Stimulated activated naive CD8-positive, alpha-beta T cell treated with anti-CD3 and anti-CD28 coated beads, Interleukin-15, amount 100 ng/mL, for 72 hours (primary cell): ENCODE results near the gene SFXN1.
"Not testable (repeated sequence)": the region's sequence is repeated elsewhere in the genome, so short reads cannot be mapped to it uniquely, and the experiment has no call there.

Experiments used
- ATAC-seq: fragments of 150-1000 bp; cut with Tn5 transposase; 2 replicates; pipeline ENCODE4 v1.10.0; 2021; ENCODE audit warnings: mild to moderate bottlenecking, moderate library complexity
- DNase-seq, 2 donors: peaks; one replicate each; pipeline ENCODE4 v3.0.0; 2021 to 2022
- H3K27ac Mint-ChIP-seq, 2 donors: one replicate each; pipeline ENCODE4 v1.8.0; 2022; ENCODE audit warnings: mild to moderate bottlenecking in 2 of 2, mixed read lengths in 2 of 2, moderate library complexity in 2 of 2
- H3K27me3 Mint-ChIP-seq: one replicate; pipeline ENCODE4 v1.8.0; 2022; ENCODE audit warnings: mixed read lengths
- H3K4me1 Mint-ChIP-seq: one replicate; pipeline ENCODE4 v1.8.0; 2022; ENCODE audit warnings: mild to moderate bottlenecking, mixed read lengths
- H3K4me3 Mint-ChIP-seq, 2 donors: one replicate each; pipeline ENCODE4 v1.8.0; 2022; ENCODE audit warnings: mild to moderate bottlenecking in 2 of 2, mixed read lengths in 2 of 2, moderate library complexity in 1 of 2
- H3K9me3 Mint-ChIP-seq, 2 donors: one replicate each; pipeline ENCODE4 v1.8.0; 2022; ENCODE audit warnings: mixed read lengths in 2 of 2

Gene SFXN1

GRCh38 chr5:175477440-175477839, 920 bp upstream of the SFXN1 start:
- ATAC-seq: no peak
- H3K27ac Mint-ChIP-seq: no peak overlapping the region
- H3K4me3 Mint-ChIP-seq: peak overlapping the region in 1 of 2 donors; percentile 83
- H3K27me3 Mint-ChIP-seq: no peaks in the 10 kb centered on the region
- peaks cover 50% of the 10 kb centered on the region for H3K4me1 Mint-ChIP-seq
- DNase-seq: no peak
- no peaks in the 10 kb centered on the region for H3K9me3 Mint-ChIP-seq

DNA sequence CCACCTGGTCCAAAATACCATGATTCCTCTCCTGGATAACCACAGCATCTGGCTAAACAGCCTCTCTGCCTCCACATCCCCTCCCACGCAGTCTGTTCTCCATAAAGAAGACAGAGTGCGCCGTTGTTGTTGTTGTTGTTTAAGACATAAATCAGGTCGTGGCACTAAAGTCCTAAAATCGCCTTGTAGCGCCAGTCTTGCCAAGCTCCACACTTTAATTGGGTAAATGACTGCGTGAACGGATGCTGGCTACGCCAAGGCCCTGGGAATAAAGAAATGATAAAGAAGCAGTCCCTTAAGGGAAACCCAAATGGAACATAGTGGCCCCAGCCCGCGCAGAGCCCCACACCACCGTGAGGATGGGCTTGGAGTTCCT, 364 bp upstream of the SFXN1 start:
- peak overlapping the region; percentile 61 to 73 for H3K27ac Mint-ChIP-seq
- peaks cover 53% of the 10 kb centered on the region for H3K4me1 Mint-ChIP-seq
- DNase-seq (no peak), ATAC-seq (no peak)
- H3K27me3 Mint-ChIP-seq: no peaks in the 10 kb centered on the region
- H3K4me3 Mint-ChIP-seq: peak overlapping the region; percentile 83 to 85
- no peaks in the 10 kb centered on the region for H3K9me3 Mint-ChIP-seq

DNA sequence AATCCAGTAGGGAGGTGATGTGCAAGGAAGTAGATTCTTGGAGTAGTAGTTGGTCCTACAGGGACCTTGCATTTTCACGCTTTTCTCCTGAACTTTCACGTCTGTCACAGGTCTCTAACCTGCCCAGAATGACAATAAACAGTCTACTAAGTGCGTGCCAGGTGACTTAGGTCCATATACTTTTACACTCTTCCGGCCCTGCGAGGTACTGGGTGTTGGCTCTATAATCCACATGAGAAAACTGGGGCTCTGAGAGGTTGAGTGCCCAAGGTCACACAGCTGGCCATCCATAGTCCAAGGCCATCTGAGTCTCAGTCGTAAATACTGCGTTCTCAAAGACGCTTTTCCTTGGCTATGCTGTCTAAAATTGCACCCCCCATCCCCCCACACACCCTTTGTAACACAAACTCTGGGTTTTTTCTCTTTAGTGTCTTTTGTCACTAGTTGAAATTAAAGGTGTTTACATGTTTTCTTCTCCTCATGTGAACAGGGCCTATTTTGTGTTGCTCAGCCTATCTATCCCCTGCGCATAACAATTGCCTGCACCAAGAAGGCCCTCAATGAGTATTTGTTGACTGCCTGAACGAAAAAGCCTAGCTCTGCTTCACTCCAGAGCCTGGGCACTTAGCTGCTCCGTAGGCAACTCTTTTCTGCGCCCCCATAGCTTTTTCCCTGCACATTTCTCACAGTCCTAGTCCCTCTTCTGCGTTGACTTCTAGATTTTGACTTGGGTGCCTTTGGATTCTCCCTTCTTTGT, 943 bp downstream of the SFXN1 start:
- ATAC-seq (no peak), DNase-seq (no peak)
- Mint-ChIP-seq H3K27ac (peak overlapping the region; percentile 77 to 98), H3K4me3 (peak overlapping the region; percentile 91 to 100), H3K27me3 (no peaks in the 10 kb centered on the region), H3K4me1 (peaks cover 66% of the 10 kb centered on the region), H3K9me3 (no peaks in the 10 kb centered on the region)

DNA sequence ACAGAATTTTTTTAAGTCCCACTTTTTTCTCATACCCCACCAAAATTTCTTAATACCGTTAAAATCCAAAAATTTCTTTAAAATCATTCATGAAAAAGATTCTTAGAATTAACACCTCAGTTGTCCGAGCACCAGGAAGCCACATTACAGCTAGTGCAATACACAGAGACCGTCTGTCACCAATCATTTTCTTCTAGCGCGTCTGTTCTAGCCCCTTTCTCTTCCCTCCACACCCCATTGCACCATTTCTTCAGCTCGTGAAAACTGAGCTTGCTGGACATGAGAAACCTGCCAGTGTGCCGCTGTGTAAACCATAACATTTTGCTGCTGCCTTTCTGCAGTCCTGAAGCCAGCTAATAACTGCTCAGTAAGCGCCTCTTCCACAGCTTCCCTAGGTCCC, 5.0 kb downstream of the SFXN1 start:
- Mint-ChIP-seq H3K27ac (peak overlapping the region; percentile 46 to 83), H3K4me3 (peak overlapping the region; percentile 91 to 100), H3K27me3 (no peaks in the 10 kb centered on the region), H3K9me3 (no peaks in the 10 kb centered on the region), H3K4me1 (peaks cover 87% of the 10 kb centered on the region)
- DNase-seq (no peak), ATAC-seq (no peak)

- ATAC-seq (no peak), DNase-seq (no peak)
- peaks cover 97% of the 10 kb centered on the region for H3K4me1 Mint-ChIP-seq
- no peaks in the 10 kb centered on the region for H3K27me3 Mint-ChIP-seq
- no peaks in the 10 kb centered on the region for H3K9me3 Mint-ChIP-seq
- H3K4me3 Mint-ChIP-seq: peak overlapping the region; percentile 31 to 71
- no peak overlapping the region for H3K27ac Mint-ChIP-seq
Observed at GRCh38 chr5:175484322-175484721, 6.0 kb downstream of the SFXN1 start.

DNA sequence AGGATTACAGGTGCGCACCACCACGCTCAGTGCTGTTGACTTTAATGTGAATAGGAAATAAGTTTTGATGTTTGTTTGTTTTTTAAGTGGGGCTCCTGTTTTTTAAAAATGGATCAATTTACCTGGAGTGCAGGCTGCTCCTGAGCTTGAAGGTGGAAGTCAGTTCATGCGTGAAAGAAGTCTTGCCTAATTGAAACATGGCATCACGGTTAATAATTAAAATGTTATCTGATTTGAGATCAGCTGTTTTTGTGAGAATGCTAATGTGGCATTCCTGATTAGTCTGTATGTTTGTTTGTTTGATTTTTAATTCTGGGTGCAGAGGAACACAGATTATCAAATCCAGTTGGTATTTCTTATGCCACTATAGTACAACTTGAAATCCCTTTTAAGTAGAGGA, 6.5 kb downstream of the SFXN1 start:
- no peaks in the 10 kb centered on the region for H3K9me3 Mint-ChIP-seq
- no peaks in the 10 kb centered on the region for H3K27me3 Mint-ChIP-seq
- peak overlapping the region; percentile 31 to 71 for H3K4me3 Mint-ChIP-seq
- H3K4me1 Mint-ChIP-seq: peaks cover 100% of the 10 kb centered on the region
- no peak for DNase-seq
- H3K27ac Mint-ChIP-seq: peak overlapping the region in 1 of 2 donors; percentile 43
- no peak for ATAC-seq

DNA sequence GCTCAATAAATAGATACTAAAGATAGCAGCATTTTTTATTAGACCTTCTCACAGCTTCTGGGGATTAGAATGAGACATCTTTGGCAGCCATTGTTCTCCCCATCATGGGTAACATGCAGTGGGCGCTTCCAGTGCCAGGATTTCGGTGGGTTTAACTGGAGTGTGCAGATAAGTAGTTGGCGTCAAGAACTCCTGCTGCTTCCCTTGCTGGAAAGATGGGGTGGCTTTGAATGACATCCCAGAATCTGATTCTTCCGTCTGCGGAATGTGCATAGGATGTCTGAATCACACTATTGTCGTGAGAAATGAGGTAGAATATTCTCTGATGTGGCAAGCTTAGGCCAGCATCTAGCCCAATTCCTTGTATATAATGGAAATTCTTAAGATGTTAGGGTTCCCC, 7.3 kb downstream of the SFXN1 start:
- H3K4me3 Mint-ChIP-seq: no peak overlapping the region
- no peak for ATAC-seq
- peak overlapping the region in 1 of 2 donors; percentile 1 for H3K27ac Mint-ChIP-seq
- no peaks in the 10 kb centered on the region for H3K9me3 Mint-ChIP-seq
- peaks cover 100% of the 10 kb centered on the region for H3K4me1 Mint-ChIP-seq
- H3K27me3 Mint-ChIP-seq: no peaks in the 10 kb centered on the region
- DNase-seq: no peak

GRCh38 chr5:175487514-175488222, 9.3 kb downstream of the SFXN1 start:
- peak overlapping the region; percentile 56 to 63 for H3K4me3 Mint-ChIP-seq

DNA sequence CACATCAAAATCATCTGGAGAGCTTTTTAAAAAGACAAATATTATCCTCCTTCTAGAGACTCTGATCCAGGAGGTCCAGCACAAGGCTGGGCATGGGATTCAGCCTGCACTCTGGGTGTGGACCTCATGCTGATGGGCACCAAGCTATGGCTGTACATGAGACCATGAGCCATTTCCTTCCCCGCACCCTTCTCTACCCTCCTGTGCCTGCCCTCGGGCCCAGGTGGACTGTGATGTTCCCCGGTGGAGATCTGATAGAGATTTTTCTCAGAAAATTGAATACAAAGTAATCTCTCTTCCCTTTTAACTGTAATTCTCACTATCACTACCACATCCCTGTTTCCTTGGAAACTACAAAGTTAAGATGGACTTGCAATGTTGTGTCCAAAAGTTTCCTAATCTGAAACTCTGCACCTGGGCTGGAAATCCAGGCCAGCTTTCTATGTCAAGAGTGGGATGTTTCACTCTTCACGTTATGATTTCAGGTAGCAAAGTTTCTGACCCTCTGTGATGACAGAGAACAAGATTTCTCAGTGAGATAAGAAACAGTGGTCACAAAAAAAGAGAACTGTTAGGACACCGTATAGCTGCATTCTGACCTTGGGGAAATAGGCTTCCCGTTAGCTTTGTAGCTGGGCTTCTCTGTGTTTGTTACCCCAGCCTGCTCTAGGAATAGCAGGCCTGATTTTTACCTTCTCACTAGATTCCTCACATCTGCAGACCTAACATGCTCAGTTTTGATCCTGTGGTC, 11.5 kb downstream of the SFXN1 start:
- H3K4me3 Mint-ChIP-seq: peak overlapping the region; percentile 6 to 32
- ATAC-seq (no peak), DNase-seq (no peak)
- no peaks in the 10 kb centered on the region for H3K9me3 Mint-ChIP-seq
- no peaks in the 10 kb centered on the region for H3K27me3 Mint-ChIP-seq
- H3K4me1 Mint-ChIP-seq: peaks cover 87% of the 10 kb centered on the region
- H3K27ac Mint-ChIP-seq: peak overlapping the region; percentile 48 to 75

More at GRCh38 chr5:175487514-175488222, 9.3 kb downstream of the SFXN1 start:
- H3K27me3 Mint-ChIP-seq: no peaks in the 10 kb centered on the region
- H3K4me1 Mint-ChIP-seq: peaks cover 87% of the 10 kb centered on the region
- ATAC-seq (no peak), DNase-seq (no peak)
- no peaks in the 10 kb centered on the region for H3K9me3 Mint-ChIP-seq
- peak overlapping the region; percentile 48 to 87 for H3K27ac Mint-ChIP-seq

DNA sequence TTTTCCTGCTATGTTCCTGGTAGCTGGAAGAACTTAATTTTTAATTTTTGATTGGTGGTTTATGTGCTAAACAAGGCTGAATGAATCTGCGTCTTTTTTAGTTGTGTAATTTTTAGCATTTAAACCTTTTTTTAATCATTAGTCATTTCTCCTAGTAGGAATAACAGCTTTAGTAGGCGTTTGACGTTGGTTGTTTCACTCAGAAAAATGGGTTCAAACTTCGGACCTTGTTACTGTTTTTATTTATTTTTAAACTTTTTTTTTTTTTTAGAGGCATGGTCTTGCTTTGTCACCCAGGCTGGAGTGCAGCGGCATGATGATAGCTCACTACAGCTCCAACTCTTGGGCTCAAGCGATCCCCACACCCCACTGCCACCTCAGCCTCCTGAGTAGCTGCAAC, 12.9 kb downstream of the SFXN1 start:
- no peak overlapping the region for H3K27ac Mint-ChIP-seq
- H3K9me3 Mint-ChIP-seq: no peaks in the 10 kb centered on the region
- DNase-seq (no peak), ATAC-seq (no peak)
- no peak overlapping the region for H3K4me3 Mint-ChIP-seq
- H3K27me3 Mint-ChIP-seq: no peaks in the 10 kb centered on the region
- H3K4me1 Mint-ChIP-seq: peaks cover 80% of the 10 kb centered on the region

DNA sequence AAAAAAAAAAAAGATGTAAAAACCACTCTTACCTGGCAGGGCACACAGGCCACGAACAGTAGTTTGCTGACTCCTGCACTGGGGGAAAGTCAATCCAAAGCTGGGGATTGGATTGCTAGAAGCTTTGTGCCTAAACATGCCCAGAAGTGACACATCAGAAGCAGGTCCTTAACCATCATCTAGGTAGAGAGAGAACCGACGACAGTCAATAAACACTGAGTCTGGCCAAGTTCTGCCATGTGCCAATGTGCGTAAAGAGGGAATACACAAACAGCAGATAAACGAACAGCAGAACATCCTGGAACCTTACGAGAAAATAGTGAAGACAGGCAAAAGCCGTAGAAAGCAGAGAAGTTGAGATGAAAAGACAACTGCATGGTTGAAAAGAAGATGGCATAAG, 14.9 kb downstream of the SFXN1 start:
- Mint-ChIP-seq H3K9me3 (no peaks in the 10 kb centered on the region), H3K4me1 (peaks cover 70% of the 10 kb centered on the region), H3K27ac (peak overlapping the region in 1 of 2 donors; percentile 63), H3K27me3 (no peaks in the 10 kb centered on the region), H3K4me3 (no peak overlapping the region)
- no peak for DNase-seq
- no peak for ATAC-seq

- Mint-ChIP-seq H3K4me3 (no peak overlapping the region), H3K27me3 (no peaks in the 10 kb centered on the region), H3K9me3 (no peaks in the 10 kb centered on the region), H3K4me1 (peaks cover 65% of the 10 kb centered on the region), H3K27ac (peak overlapping the region; percentile 7 to 66)
- DNase-seq (no peak), ATAC-seq (no peak)
Observed at GRCh38 chr5:175493726-175494125, 15.4 kb downstream of the SFXN1 start.

GRCh38 chr5:175494264-175495183, 16.2 kb downstream of the SFXN1 start:
- Mint-ChIP-seq H3K27ac (peak overlapping the region in 1 of 2 donors; percentile 63), H3K4me1 (peaks cover 65% of the 10 kb centered on the region), H3K27me3 (no peaks in the 10 kb centered on the region), H3K9me3 (no peaks in the 10 kb centered on the region), H3K4me3 (no peak overlapping the region)
- DNase-seq: no peak
- ATAC-seq: no peak

DNA sequence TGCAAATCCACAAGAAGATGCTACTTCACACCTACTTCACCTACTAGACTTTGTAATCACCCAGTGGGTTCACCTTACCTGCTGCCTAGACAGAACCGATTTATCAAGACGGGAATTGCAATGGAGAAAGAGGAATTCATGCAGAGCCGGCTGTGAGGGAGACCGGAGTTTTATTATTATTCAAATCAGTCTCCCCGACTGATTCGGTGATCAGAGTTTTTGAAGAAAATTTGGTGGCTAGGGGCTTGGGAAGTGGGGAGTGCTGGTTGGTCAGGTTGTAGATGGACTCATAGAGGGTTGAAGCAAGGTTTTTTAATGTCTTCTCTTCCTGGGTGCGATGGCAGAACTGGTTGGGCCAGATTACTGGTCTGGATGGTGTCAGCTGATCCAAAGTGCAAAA, 23.4 kb downstream of the SFXN1 start:
- Mint-ChIP-seq H3K27me3 (no peaks in the 10 kb centered on the region), H3K4me1 (peaks cover 71% of the 10 kb centered on the region), H3K27ac (peak overlapping the region; percentile 43 to 48), H3K9me3 (no peaks in the 10 kb centered on the region), H3K4me3 (no peak overlapping the region)
- no peak for DNase-seq
- ATAC-seq: no peak

- H3K4me1 Mint-ChIP-seq: peaks cover 64% of the 10 kb centered on the region
Observed at GRCh38 chr5:175507671-175508070, 29.3 kb downstream of the SFXN1 start.

More at GRCh38 chr5:175507671-175508070, 29.3 kb downstream of the SFXN1 start:
- H3K27me3 Mint-ChIP-seq, H3K4me3 Mint-ChIP-seq, H3K9me3 Mint-ChIP-seq: not testable (repeated sequence)
- H3K27ac Mint-ChIP-seq: peak overlapping the region in 1 of 2 donors; percentile 76
- DNase-seq: peak in 1 of 2 donors; percentile 57
- ATAC-seq: peak; percentile 96
